ENCODE data around the gene GAA.

The GAA gene

GRCh38 chr17:80104321-80104955 is 3.1 kb downstream of the GAA start:
- H3K4me3 ChIP-seq (ENCODE audit: low read length): no peak overlapping the region
- no peak for TF ChIP-seq ZNF274 (IDR thresholded peaks at IDR 0.05; ENCODE audit: low read depth, low read length)

GRCh38 chr17:80104956-80105375 is 3.6 kb downstream of the GAA start:
- TF ChIP-seq ZNF274 (IDR thresholded peaks at IDR 0.05; ENCODE audit: low read depth, low read length): no peak
- no peak overlapping the region for H3K4me3 ChIP-seq (ENCODE audit: low read length)

- no peak overlapping the region for H3K4me3 ChIP-seq (ENCODE audit: low read length)
- no peak for TF ChIP-seq ZNF274 (IDR thresholded peaks at IDR 0.05; ENCODE audit: low read depth, low read length)
Observed at GRCh38 chr17:80105762-80106161, 4.4 kb downstream of the GAA start.

GRCh38 chr17:80106176-80106575 is 4.8 kb downstream of the GAA start:
- no peak for TF ChIP-seq ZNF274 (IDR thresholded peaks at IDR 0.05; ENCODE audit: low read depth, low read length)

GRCh38 chr17:80106751-80107150 is 5.4 kb downstream of the GAA start:
- no peak for TF ChIP-seq ZNF274 (IDR thresholded peaks at IDR 0.05; ENCODE audit: low read depth, low read length)
- no peak overlapping the region for H3K4me3 ChIP-seq (ENCODE audit: low read length)

More at GRCh38 chr17:80106176-80106575, 4.8 kb downstream of the GAA start:
- H3K4me3 ChIP-seq (ENCODE audit: low read length): no peak overlapping the region

GRCh38 chr17:80107231-80108021 is 6.0 kb downstream of the GAA start:
- TF ChIP-seq ZNF274 (IDR thresholded peaks at IDR 0.05; ENCODE audit: low read depth, low read length): no peak
- no peak overlapping the region for H3K4me3 ChIP-seq (ENCODE audit: low read length)

- TF ChIP-seq ZNF274 (IDR thresholded peaks at IDR 0.05; ENCODE audit: low read depth, low read length): no peak
- no peak overlapping the region for H3K4me3 ChIP-seq (ENCODE audit: low read length)
Observed at GRCh38 chr17:80108036-80108971, 6.9 kb downstream of the GAA start.

GRCh38 chr17:80109066-80109660 is 7.8 kb downstream of the GAA start:
- H3K4me3 ChIP-seq (ENCODE audit: low read length): no peak overlapping the region
- TF ChIP-seq ZNF274 (IDR thresholded peaks at IDR 0.05; ENCODE audit: low read depth, low read length): no peak

GRCh38 chr17:80109713-80110446 is 8.5 kb downstream of the GAA start:
- H3K4me3 ChIP-seq (ENCODE audit: low read length): no peak overlapping the region
- no peak for TF ChIP-seq ZNF274 (IDR thresholded peaks at IDR 0.05; ENCODE audit: low read depth, low read length)

GRCh38 chr17:80110447-80110812 is 9.0 kb downstream of the GAA start:
- no peak overlapping the region for H3K4me3 ChIP-seq (ENCODE audit: low read length)
- no peak for TF ChIP-seq ZNF274 (IDR thresholded peaks at IDR 0.05; ENCODE audit: low read depth, low read length)

- no peak overlapping the region for H3K4me3 ChIP-seq (ENCODE audit: low read length)
- no peak for TF ChIP-seq ZNF274 (IDR thresholded peaks at IDR 0.05; ENCODE audit: low read depth, low read length)
Observed at GRCh38 chr17:80110927-80111701, 9.7 kb downstream of the GAA start.

- TF ChIP-seq ZNF274 (IDR thresholded peaks at IDR 0.05; ENCODE audit: low read depth, low read length): no peak
- H3K4me3 ChIP-seq (ENCODE audit: low read length): no peak overlapping the region
Observed at GRCh38 chr17:80111702-80112470, 10.5 kb downstream of the GAA start.

Measured in GM08714 (cell line).